Ishikawa (cell line): ENCODE measurements around the gene RNU6-1.

Experiments
- CEBPB ChIP-seq: IDR thresholded peaks from 2 replicates; pipeline ENCODE4 v1.6.1; 2012
- CREB1 ChIP-seq: IDR thresholded peaks from 2 replicates; pipeline ENCODE4 v1.6.1; 2012; ENCODE audit warnings: low read depth
- EGR1 ChIP-seq: IDR thresholded peaks from 2 replicates; pipeline ENCODE4 v1.6.1; 2012
- EP300 ChIP-seq: IDR thresholded peaks from 2 replicates; pipeline ENCODE4 v1.6.1; 2012; ENCODE audit warnings: borderline replicate concordance
- FOXM1 ChIP-seq: IDR thresholded peaks from 2 replicates; pipeline ENCODE4 v1.6.1; 2012; ENCODE audit warnings: low read depth, borderline replicate concordance
- MAX ChIP-seq: IDR thresholded peaks from 2 replicates; pipeline ENCODE4 v1.6.1; 2012
- NFIC ChIP-seq: IDR thresholded peaks from 2 replicates; pipeline ENCODE4 v1.6.1; 2012
- RAD21 ChIP-seq: IDR thresholded peaks from 2 replicates; pipeline ENCODE4 v1.6.1; 2012; ENCODE audit warnings: low read depth
- REST ChIP-seq: IDR thresholded peaks from 2 replicates; pipeline ENCODE4 v1.6.1; 2012; ENCODE audit warnings: low read depth, mild to moderate bottlenecking
- TAF1 ChIP-seq: IDR thresholded peaks from 2 replicates; pipeline ENCODE4 v1.6.1; 2012; ENCODE audit warnings: low read depth, mild to moderate bottlenecking
- TEAD4 ChIP-seq: IDR thresholded peaks from 2 replicates; pipeline ENCODE4 v1.6.1; 2012
- USF1 ChIP-seq: IDR thresholded peaks from 2 replicates; pipeline ENCODE4 v1.6.1; 2012
- YY1 ChIP-seq: IDR thresholded peaks from 2 replicates; pipeline ENCODE4 v1.6.1; 2012; ENCODE audit warnings: low read depth
- ZBTB7A ChIP-seq: IDR thresholded peaks from 2 replicates; pipeline ENCODE4 v1.6.1; 2012; ENCODE audit warnings: low read depth

- TF ChIP-seq RAD21 (no peak), CREB1 (no peak), REST (no peak), EP300 (no peak), MAX (no peak), NFIC (no peak), EGR1 (no peak), CEBPB (no peak), TAF1 (no peak), TEAD4 (no peak), FOXM1 (no peak), USF1 (no peak), YY1 (no peak), ZBTB7A (no peak)
These were observed 10.7 kb downstream of the RNU6-1 start for GRCh38 chr15:67828969-67829646.
